Kidney (tissue), 14 donors: ENCODE data around the gene RASGRF1. TPM values are rescaled to one million over a fixed set of nuclear protein-coding genes. Genes with fewer than 3 reads are reported as not detected.

ENCODE experiments used
- DNase-seq, 5 donors: peaks; one replicate each; pipeline ENCODE4 v3.0.0-alpha.2; 2013 to 2020
- FAIRE-seq: peaks from 2 replicates; lab custom pipeline; 2012; peaks lifted over from hg19 to GRCh38; lab: Jason Lieb, UNC
- H3K27ac ChIP-seq, 2 donors: one replicate each; pipeline ENCODE4 v1.7.0; 2013; ENCODE audit warnings: low read depth in 2 of 2, low read length in 2 of 2, inconsistent platforms in 1 of 2
- H3K27me3 ChIP-seq: one replicate; pipeline ENCODE4 v1.7.1; 2013; ENCODE audit warnings: low read length, inconsistent platforms; ENCODE audit not compliant: control insufficient read depth, insufficient read depth
- H3K36me3 ChIP-seq, 3 donors: one replicate each; pipeline versions ENCODE4 v1.7.0 to v1.7.1; 2013; ENCODE audit warnings: low read length in 3 of 3, control low read depth in 1 of 3, inconsistent platforms in 1 of 3; ENCODE audit not compliant: insufficient read depth in 3 of 3, control insufficient read depth in 2 of 3
- H3K4me1 ChIP-seq, 3 donors: one replicate each; pipeline versions ENCODE4 v1.7.0 to v1.7.1; 2013; ENCODE audit warnings: low read length in 3 of 3, inconsistent platforms in 1 of 3, low read depth in 1 of 3; ENCODE audit not compliant: control insufficient read depth in 2 of 3, insufficient read depth in 2 of 3
- H3K4me3 ChIP-seq, 3 donors: one replicate each; pipeline versions ENCODE4 v1.7.0 to v1.8.1; 2013; ENCODE audit warnings: low read length in 3 of 3, control low read depth in 1 of 3, inconsistent platforms in 1 of 3
- H3K9ac ChIP-seq, 3 donors: one replicate each; pipeline versions ENCODE4 v1.7.0 to v1.7.1; 2013; ENCODE audit warnings: low read length in 3 of 3, control low read depth in 1 of 3, inconsistent platforms in 1 of 3
- H3K9me3 ChIP-seq, 3 donors: one replicate each; pipeline versions ENCODE4 v1.7.0 to v1.7.1; 2013; ENCODE audit warnings: low read length in 3 of 3, control low read depth in 1 of 3, inconsistent platforms in 1 of 3; ENCODE audit not compliant: control insufficient read depth in 2 of 3, insufficient read depth in 1 of 3
- intact Hi-C: fragments of 100-400 bp; cut with DNase I; formaldehyde crosslinking; loops from one replicate; pipeline ENCODE4 v1.11.1; 2022
- polyA plus RNA-seq: library from polyadenylated mRNA; stranded (reverse); fragments of 350-450 nt; fragmentation: Illumina TruSeq; extraction: RNeasy Lipid Tissue Mini Kit (QIAGEN cat#74804); gene quantifications from one replicate; pipeline ENCODE4 v1.2.3, GENCODE V29; 2014; ENCODE audit warnings: low read depth, low replicate concordance; ENCODE audit not compliant: insufficient read depth
- total RNA-seq: library from RNA; stranded (reverse); fragmentation: NEBNext Ultra II Directional; extraction: Animal tissue kit (Norgen Biotek cat#: 25700); gene quantifications from one replicate; pipeline ENCODE4 v1.2.1, GENCODE V29; 2021
- TF ChIP-seq, protein P1 (sequence below): IDR thresholded peaks from 3 replicates; pipeline ENCODE4 v1.5.1; 2012; ENCODE audit warnings: mild to moderate bottlenecking, moderate library complexity, borderline replicate concordance; ENCODE audit not compliant: insufficient read depth; ENCODE audit errors: extremely low read depth
- donor health status: control.
- donor health status: control.
- donor health status: control.
- donor health status: control.
- donor health status: control.
- donor health status: DM: yes; HTN: yes; CAD: no.
- donor health status: Normal renal cell carcinoma (clear cell type).

RASGRF1 gene
- total and polyA plus RNA-seq, 2 donors from 2014 or later: 0.98 to 4.2 TPM

GRCh38 chr15:79076661-79077060 is 13.9 kb downstream of the RASGRF1 start:
- DNase-seq (no peak), FAIRE-seq (no peak)
- Histone ChIP-seq H3K9me3 (no peaks in the 10 kb centered on the region), H3K4me3 (no peak overlapping the region), H3K4me1 (no peaks in the 10 kb centered on the region), H3K36me3 (no peaks in the 10 kb centered on the region), H3K27me3 (no peaks in the 10 kb centered on the region), H3K9ac (no peak overlapping the region), H3K27ac (no peak overlapping the region)
- intact Hi-C loops: no loop called here
- TF ChIP-seq, protein P1, sequence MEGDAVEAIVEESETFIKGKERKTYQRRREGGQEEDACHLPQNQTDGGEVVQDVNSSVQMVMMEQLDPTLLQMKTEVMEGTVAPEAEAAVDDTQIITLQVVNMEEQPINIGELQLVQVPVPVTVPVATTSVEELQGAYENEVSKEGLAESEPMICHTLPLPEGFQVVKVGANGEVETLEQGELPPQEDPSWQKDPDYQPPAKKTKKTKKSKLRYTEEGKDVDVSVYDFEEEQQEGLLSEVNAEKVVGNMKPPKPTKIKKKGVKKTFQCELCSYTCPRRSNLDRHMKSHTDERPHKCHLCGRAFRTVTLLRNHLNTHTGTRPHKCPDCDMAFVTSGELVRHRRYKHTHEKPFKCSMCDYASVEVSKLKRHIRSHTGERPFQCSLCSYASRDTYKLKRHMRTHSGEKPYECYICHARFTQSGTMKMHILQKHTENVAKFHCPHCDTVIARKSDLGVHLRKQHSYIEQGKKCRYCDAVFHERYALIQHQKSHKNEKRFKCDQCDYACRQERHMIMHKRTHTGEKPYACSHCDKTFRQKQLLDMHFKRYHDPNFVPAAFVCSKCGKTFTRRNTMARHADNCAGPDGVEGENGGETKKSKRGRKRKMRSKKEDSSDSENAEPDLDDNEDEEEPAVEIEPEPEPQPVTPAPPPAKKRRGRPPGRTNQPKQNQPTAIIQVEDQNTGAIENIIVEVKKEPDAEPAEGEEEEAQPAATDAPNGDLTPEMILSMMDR: no peak

GRCh38 chr15:79075256-79075655 is 15.3 kb downstream of the RASGRF1 start:
- H3K36me3 ChIP-seq: no peaks in the 10 kb centered on the region
- H3K4me1 ChIP-seq: no peaks in the 10 kb centered on the region
- intact Hi-C loops: no loop called here
- TF ChIP-seq, protein P1: no peak
- no peak for FAIRE-seq
- no peak overlapping the region for H3K9ac ChIP-seq
- H3K27me3 ChIP-seq: no peaks in the 10 kb centered on the region
- no peaks in the 10 kb centered on the region for H3K9me3 ChIP-seq
- no peak overlapping the region for H3K27ac ChIP-seq
- no peak overlapping the region for H3K4me3 ChIP-seq
- no peak for DNase-seq

GRCh38 chr15:79073336-79073735 is 17.2 kb downstream of the RASGRF1 start:
- FAIRE-seq: no peak
- intact Hi-C loops: no loop called here

More at GRCh38 chr15:79073336-79073735, 17.2 kb downstream of the RASGRF1 start:
- H3K4me1 ChIP-seq: no peaks in the 10 kb centered on the region
- H3K4me3 ChIP-seq: no peak overlapping the region
- DNase-seq: no peak
- H3K27ac ChIP-seq: no peak overlapping the region
- H3K27me3 ChIP-seq: no peaks in the 10 kb centered on the region
- H3K9me3 ChIP-seq: no peaks in the 10 kb centered on the region
- TF ChIP-seq, protein P1: no peak
- no peak overlapping the region for H3K9ac ChIP-seq
- H3K36me3 ChIP-seq: no peaks in the 10 kb centered on the region
